Adrenal gland (tissue), 5 donors: ENCODE data around the gene SENP8.

ENCODE experiments used
- CTCF ChIP-seq, 6 experiments: fragments of 450-650 bp in 4 of 6; fragments of 200-600 bp in 2 of 6; sonication (generic) in 1 of 6; IDR thresholded peaks; 1 replicate in 5 of 6; 2 replicates in 1 of 6; pipeline versions ENCODE4 v1.5.1 to v1.8.0; 2016 to 2021; ENCODE audit warnings: antibody characterized with exemption in 6 of 6, mild to moderate bottlenecking in 2 of 6, moderate library complexity in 1 of 6
- POLR2A ChIP-seq, 2 donors: fragments of 450-650 bp; IDR thresholded peaks; one replicate each; pipeline ENCODE4 v1.6.1; 2017; ENCODE audit warnings: antibody characterized with exemption in 2 of 2, mild to moderate bottlenecking in 2 of 2, moderate library complexity in 1 of 2
- donor health status: DM: no; HTN: no; CAD: no.

GRCh38 chr15:72092691-72093090, 25.5 kb upstream of the SENP8 start:
- TF ChIP-seq CTCF (IDR thresholded peaks at IDR 0.05) (no peak), POLR2A (IDR thresholded peaks at IDR 0.05) (no peak)
